Hindlimb muscle (tissue), 1 donor: Measurements from ENCODE around the gene B4GALNT3. TPM values are rescaled to one million over a fixed set of nuclear protein-coding genes. Genes with fewer than 3 reads are reported as not detected.

Source experiments
- DNase-seq: peaks from one replicate; pipeline ENCODE4 v3.0.0-alpha.2; 2013
- polyA plus RNA-seq: library from polyadenylated mRNA; unstranded; fragments of 120-200 nt; gene quantifications from one replicate; pipeline ENCODE4 v1.2.1, GENCODE V29; 2013; ENCODE audit not compliant: insufficient read length

The B4GALNT3 gene
- polyA plus RNA-seq, 1 donor: 12.9 TPM

DNA sequence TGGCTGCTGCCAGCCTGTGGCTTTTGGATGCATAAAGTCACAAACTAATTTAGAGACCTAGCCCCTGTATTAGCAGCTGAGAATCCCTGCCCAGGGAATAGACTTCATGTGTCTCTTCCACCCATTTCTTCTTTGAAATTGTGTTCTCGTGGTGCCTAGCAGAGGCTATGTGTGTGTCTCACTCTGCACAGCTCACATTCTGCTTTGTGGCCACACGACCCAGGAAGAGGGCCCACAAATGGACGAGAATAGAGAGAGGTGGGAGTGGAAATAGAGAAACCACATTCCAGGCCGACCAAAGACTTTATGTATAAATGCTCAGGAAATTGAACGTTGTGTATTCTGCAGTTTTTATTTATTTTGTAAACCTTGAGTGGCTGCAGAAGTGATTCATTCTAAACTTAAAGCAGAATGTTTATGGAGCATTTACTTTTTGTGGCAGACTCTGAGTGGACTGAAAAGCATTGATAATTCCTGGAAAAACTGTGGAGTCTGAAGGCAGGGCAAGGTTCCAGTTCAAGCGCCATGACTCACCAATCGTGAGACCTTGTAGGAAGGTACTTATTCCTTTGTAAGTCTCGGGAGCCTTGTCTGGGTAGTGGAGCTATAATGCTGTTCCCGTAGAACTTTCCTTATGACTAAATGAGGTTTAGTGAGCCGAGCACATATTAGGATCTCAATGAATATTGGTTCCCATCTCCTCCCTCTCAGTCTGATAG is 9.1 kb downstream of the B4GALNT3 start:
- DNase-seq: no peak

DNA sequence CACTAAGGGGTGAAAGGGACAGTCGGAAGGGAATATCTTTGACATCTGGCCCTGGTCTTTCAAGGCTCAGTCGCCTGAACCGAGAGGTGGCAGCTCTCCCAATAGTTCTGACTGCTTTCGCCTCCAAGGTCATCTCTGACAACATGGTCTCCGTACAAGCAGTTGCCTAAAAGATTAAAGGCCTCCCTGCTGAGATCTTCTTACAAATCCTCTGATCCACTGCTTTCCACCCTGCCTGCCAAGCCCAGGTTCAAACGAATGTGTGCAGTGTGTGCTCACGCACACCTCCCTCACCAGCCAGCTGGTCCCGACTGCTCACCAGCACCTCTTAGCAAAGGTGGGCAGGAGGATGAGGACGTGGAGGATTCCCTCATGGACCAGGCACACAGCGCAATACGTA is 10.4 kb downstream of the B4GALNT3 start:
- no peak for DNase-seq

DNA sequence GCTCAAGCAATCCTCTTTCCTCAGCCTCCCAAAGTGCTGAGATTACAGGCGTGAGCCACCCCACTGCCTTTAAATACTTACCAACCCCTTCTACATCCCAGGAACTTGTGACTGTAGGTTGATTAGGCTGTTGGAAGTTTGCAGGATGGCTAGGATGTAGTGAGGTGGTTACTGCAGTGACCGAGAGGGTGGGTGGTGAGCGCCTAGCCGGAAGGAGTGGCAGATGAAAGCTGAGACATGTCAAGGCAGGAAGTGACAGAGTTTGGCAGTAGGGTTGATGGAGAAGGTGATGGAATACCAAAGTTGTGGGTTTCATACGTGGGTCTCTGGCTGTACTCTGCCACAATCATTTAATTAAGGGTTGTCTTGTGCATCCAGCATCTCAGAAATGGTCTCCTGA is 13.5 kb downstream of the B4GALNT3 start:
- no peak for DNase-seq

GRCh38 chr12:473863-474577 is 14.3 kb downstream of the B4GALNT3 start:
- no peak for DNase-seq

DNA sequence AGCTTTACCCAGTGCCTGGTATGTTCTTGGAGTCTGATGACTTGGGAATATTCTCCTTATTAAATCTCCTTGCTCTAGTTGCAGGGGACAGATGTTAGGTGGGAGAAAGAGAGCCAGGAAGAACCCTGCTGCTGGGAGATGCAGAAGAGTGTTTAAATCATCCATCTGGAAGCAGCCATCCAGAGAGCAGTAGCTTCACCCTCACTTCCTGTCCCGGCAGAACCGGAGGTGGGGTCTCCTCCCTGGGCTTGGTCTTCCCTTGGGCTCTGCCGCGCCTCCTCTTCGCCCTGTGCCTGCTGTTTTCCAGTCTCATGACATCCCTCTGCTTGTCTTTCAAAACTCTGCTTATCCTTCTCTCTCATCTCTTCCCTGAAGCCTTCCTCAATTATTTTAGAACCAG is 15.5 kb downstream of the B4GALNT3 start:
- no peak for DNase-seq

- no peak for DNase-seq
These were observed 19.4 kb downstream of the B4GALNT3 start for GRCh38 chr12:479161-479560.

- peak; percentile 37 for DNase-seq
These were observed 21.4 kb downstream of the B4GALNT3 start for GRCh38 chr12:480831-481816.

DNA sequence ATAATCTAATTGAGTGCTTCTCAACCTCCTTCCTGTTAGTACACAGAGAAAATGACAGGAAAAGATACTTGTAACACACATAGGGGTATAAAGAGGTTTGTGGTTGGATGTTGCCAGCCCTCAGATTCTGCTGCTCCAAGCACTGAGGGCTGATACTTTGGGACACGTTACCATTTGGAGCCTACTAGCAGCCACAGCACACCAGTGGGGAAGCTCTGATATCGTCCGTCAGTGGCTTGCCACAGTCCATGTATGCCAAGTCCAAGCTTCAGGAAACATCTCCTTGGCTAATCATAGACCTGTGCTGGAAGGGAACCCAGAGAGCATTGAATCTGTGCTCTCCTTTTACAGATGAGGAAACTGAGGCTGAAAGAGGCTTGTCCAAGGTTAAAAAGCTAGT is 22.3 kb downstream of the B4GALNT3 start:
- DNase-seq: no peak

DNA sequence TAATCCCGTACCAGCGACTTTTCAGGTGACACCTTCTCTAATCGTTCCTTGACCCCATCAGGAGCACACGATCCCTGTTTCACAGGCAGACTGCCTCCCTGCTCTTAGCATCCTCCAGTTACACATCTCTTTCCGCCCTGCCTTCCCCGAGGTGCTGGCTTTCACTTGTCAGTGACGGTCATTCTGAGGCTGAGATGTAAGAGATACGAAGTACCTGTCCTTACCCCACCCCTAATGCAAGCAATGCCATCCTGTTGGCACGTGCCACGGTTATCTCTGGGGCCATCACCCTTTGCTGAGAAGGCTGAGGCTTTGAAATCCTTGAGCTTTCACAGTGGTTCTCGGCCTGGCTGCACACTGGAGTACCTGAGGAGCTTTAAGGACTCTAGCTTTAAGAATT is 24.4 kb downstream of the B4GALNT3 start:
- no peak for DNase-seq

GRCh38 chr12:490260-490659 is 30.5 kb downstream of the B4GALNT3 start:
- DNase-seq: no peak

GRCh38 chr12:495466-495865 is 35.7 kb downstream of the B4GALNT3 start:
- DNase-seq: no peak

DNA sequence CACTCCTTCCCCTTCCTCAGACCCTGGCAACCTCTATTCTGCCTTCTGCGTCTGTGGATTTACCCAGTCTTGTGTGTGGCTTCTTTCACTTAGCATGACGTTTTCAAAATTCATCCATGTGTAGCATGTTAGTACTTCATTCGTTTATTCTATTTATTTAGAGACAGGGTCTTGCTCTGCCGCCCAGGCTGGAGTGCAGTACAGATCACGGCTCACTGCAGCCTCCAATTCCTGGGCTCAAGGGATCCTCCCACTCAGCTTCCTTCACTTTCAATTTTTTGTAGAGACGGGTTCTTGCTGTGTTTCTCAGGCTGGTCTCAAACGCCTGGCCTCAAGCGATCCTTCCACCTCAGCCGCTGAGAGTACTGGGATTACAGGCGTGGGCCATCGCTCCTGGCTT is 37.0 kb downstream of the B4GALNT3 start:
- no peak for DNase-seq

DNA sequence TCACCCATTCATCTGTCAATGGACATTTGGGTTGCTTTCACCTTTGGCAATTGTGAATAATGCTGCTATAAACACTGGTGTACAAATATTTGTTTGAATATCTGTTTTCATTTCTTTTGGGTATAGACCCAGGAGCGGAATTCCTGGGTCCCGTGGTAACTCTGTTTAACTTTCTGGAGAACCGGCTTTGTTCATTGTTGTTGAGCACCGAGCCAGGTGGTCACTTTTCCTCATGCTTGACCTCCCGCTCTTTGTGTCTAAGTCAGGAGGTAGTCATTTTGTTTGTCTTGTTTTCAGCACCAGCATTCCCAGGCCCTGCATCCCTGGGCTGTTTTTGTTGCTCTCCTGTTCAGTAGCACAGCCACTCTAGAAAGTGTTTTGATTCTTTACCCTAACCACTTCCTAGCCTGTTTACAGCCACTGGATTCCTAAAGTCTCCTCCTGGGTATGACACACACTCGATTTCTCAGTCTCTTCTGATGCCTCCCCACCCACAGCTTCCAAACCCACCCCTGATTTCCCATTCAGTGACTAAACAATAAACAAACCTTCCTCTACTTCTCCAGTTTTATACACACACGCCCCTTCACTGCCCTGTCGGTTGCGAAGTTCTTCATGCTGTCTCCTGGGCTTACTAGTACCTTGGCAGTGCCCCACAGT is 37.9 kb downstream of the B4GALNT3 start:
- DNase-seq: no peak

DNA sequence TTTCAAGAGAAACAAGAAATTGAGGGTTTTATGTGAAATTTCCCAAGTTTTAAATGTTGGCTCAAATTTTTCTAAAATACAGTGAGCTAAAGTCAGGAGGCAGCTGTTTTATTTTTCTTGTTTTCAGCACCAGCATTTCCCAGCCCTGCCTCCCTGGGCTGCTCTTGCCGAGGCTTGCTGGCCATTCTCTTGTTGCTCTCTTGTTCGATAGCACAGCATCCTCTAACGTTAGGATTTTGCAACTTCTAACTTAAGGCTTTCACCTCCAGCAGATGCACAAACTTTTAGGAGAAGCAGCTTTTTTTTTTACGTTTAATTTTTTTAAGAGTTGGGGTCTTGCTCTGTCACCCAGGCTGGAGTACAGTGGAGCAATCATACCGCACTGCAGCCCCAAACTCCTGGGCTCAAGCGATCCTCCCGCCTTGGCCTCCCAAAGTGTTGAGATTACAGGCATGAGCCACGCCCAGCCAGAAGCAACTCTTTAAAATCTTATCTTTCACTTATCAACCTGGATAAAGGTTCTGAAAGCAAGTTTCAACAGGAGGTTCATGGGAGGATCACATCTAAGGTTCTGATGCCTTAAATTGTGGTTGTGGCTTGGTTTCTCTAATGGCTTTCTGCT is 40.2 kb downstream of the B4GALNT3 start:
- DNase-seq: no peak

DNA sequence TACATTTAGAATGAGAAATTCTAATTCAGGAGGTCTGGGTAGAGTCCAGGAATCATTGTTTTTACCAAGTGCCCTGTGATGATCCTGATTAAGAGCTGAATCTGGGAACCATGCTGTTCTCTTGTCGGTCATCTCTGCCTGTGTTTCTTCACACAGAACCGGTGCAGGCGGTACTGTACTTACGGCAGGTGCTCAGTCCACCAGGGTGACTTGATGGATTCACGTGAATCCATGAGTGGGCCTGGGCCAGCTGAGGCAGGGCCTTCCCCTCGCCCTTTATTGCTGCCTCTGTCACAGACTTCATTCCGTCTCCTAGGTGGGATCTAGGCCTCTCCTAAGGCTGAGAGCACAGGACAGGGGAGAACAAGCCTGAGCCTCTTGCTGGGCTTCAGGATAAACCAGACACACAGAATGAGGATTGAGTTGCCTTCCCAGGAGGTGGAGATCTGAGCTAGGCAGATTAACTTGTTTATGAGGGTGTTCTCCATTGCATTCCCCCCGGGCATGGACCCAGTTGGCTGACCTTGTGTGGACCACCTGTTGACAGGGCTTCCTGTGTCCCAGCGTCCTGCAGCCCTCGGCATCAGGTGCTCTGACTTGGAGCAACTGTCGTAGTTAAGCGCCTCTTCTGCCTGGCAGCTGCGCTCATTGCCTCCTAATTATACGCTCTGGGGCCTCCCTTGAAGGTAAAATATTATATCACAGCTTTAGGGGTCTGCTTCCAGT is 42.1 kb downstream of the B4GALNT3 start:
- peak; percentile 17 for DNase-seq

- no peak for DNase-seq
These were observed 43.5 kb downstream of the B4GALNT3 start for GRCh38 chr12:503111-503761.

- DNase-seq: no peak
These were observed 45.5 kb downstream of the B4GALNT3 start for GRCh38 chr12:505221-505620.

- DNase-seq: no peak
These were observed 47.7 kb downstream of the B4GALNT3 start for GRCh38 chr12:507391-507796.

- DNase-seq: no peak
These were observed 48.4 kb downstream of the B4GALNT3 start for GRCh38 chr12:508145-508544.

GRCh38 chr12:508795-509194 is 49.1 kb downstream of the B4GALNT3 start:
- DNase-seq: no peak

GRCh38 chr12:509500-509899 is 49.8 kb downstream of the B4GALNT3 start:
- no peak for DNase-seq
